Cardiac fibroblast (primary cell): Measurements from ENCODE around the gene KLF15.

Experiments used
- DNase-seq, 2 donors: peaks; one replicate each; pipeline versions ENCODE4 v3.0.0 to v3.0.0-alpha.2; 2010; ENCODE audit warnings: low read depth in 2 of 2
- H3K4me3 ChIP-seq, 2 donors: replicated peaks in 1 of 2; 1 replicate in 1 of 2; 2 replicates in 1 of 2; pipeline ENCODE4 v1.5.1; 2011; ENCODE audit warnings: low read depth in 2 of 2, low read length in 2 of 2, mild to moderate bottlenecking in 2 of 2, moderate library complexity in 1 of 2
- TF ChIP-seq, protein P1 (sequence below): IDR thresholded peaks from one replicate; pipeline ENCODE4 v1.5.1; 2011; ENCODE audit warnings: low read depth, mild to moderate bottlenecking, low read length, inconsistent platforms

KLF15 gene

DNA sequence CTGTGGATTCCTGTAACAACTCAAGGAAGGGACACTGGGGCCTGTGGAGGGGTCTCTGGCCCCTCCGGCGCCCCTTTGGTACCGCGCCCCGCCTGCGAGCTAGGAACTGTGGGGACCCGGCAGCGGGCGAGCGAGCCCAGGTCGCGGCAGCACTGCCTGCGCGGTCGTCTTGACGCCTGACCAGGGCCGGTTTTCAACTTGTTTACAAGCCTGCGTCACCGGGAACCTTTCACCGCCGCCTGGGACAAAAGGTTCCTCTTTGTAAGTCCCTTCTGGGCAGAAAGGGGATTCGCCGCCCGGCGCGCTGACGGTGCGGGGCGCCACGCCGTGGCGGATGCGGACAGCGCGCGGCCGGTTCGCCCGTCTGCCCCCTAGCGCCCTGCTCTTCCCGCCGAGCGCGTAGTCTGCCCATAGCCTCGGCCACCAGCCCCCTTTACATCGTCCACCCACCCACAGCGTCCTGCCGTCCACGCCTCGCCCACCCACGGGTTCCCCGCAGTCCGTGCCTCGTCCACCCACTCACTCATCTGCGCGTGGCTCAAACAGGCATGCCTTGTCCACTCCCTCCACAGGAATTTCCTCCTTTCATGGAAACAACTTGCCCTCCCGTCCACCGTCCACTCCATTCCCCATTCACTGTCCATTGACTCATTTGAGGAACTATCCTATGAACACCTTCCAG is 32.0 kb upstream of the KLF15 start:
- H3K4me3 ChIP-seq, result peak overlapping the region; percentile 33 to 48
- TF ChIP-seq, protein P1, sequence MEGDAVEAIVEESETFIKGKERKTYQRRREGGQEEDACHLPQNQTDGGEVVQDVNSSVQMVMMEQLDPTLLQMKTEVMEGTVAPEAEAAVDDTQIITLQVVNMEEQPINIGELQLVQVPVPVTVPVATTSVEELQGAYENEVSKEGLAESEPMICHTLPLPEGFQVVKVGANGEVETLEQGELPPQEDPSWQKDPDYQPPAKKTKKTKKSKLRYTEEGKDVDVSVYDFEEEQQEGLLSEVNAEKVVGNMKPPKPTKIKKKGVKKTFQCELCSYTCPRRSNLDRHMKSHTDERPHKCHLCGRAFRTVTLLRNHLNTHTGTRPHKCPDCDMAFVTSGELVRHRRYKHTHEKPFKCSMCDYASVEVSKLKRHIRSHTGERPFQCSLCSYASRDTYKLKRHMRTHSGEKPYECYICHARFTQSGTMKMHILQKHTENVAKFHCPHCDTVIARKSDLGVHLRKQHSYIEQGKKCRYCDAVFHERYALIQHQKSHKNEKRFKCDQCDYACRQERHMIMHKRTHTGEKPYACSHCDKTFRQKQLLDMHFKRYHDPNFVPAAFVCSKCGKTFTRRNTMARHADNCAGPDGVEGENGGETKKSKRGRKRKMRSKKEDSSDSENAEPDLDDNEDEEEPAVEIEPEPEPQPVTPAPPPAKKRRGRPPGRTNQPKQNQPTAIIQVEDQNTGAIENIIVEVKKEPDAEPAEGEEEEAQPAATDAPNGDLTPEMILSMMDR, result peak; percentile 62
- peak; percentile 89 to 93 for DNase-seq

DNA sequence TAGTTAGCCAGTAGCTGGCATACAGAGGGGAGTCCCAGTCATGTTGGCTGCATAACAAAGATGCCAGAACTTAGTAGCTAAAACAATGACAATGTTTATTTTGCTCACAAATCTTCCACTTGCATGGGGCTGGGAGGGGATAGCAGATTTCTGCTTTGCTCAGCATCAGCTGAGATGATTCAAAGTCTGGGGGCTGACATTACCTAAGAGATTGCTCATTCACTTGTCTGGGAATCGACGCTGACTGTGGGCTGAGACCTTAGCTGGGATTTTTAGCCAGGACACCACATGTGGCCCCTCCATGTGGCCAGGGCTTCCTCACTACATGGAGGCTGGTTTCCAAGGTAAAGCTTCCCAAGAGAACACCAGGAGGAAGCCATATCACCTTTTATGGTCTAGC is 24.8 kb upstream of the KLF15 start:
- TF ChIP-seq, protein P1, result no peak
- peak in 1 of 2 donors; percentile 28 for DNase-seq
- H3K4me3 ChIP-seq, result no peak overlapping the region

DNA sequence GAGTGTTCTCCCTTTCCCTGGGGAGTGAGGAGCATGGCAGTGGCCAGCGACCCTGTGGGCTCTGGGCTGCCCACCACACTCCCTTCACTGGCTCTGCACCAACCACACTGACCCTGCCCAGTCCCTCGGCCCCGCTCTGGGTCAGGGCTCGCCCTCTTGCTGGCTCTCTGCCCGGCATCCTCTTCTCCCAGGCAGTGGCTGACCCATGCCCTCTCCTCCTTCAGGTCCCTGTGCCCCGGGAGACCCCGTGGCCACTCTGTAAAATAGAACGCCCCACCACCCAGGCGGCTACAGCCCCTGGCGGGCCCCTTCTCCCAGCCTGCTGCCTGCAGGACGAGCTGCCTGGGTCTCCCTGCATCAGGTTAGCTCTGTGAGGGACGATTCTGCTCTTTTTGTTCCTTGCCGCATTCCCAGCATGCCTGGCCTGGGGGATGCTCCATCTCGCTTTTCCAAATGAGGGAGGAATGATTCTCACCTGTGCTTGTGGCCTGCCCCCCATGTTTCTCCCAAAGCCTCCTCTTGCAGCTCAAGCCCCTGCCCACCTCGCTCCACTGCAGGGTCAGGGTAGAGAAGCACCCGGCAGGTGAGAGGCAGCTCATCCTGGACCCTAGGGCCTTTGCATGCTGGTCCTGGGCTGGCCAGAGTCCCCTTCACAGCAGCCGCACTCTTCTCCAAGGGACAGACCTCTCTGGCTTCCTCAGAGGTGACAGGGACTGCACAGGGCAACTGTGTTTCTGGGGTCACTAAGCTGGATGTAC is 23.0 kb upstream of the KLF15 start:
- no peak for DNase-seq
- TF ChIP-seq, protein P1, result no peak
- H3K4me3 ChIP-seq, result no peak overlapping the region

- TF ChIP-seq, protein P1, result no peak
- no peak for DNase-seq
- H3K4me3 ChIP-seq, result no peak overlapping the region
These were observed 21.1 kb upstream of the KLF15 start for GRCh38 chr3:126378341-126378751.

- TF ChIP-seq, protein P1, result no peak
- H3K4me3 ChIP-seq, result no peak overlapping the region
These were observed 20.0 kb upstream of the KLF15 start for GRCh38 chr3:126377211-126377610.

DNA sequence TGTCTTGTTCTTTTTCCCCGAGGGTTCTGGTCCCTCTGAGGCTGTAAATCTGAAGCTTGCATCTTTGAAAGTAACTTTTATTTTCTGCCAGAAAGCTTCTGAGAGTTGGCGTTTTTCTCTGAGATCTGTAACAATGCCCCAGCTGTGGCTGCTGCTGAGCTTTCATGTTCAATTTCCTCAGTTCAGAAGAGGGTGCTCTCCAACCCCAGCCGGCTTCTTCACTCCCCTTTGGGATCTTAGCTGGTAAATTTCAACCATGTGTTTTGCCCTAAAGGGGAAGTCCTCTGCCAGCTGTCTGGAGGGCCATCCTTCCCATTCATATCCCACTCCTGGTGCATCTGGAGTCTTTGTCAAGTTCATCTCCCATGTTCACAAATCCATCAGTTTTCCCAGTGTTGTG is 19.2 kb upstream of the KLF15 start:
- TF ChIP-seq, protein P1, result no peak
- DNase-seq, result no peak
- no peak overlapping the region for H3K4me3 ChIP-seq

More at GRCh38 chr3:126377211-126377610, 20.0 kb upstream of the KLF15 start:
- DNase-seq, result no peak
